NCI-H526 (cell line): ENCODE measurements around the gene ARHGEF1.

ENCODE experiments used
- DNase-seq, 2 experiments: peaks; one replicate each; lab custom pipeline; 2025; lab: John Stamatoyannopoulos, UW

ARHGEF1 gene

GRCh38 chr19:41882568-41883462 is at the start of gene ARHGEF1:
ARHGEF1 (plus strand) TSS chr19:41883184; CDS start chr19:41888083, 4,899 bp downstream.
- peak in 1 of 2 experiments; percentile 69 for DNase-seq

- DNase-seq = no peak
Measured at GRCh38 chr19:41837981-41838708, 44.8 kb upstream of the ARHGEF1 start.

GRCh38 chr19:41839211-41839610 is 43.8 kb upstream of the ARHGEF1 start:
- DNase-seq = no peak

GRCh38 chr19:41843371-41843770 is 39.6 kb upstream of the ARHGEF1 start:
- no peak for DNase-seq

GRCh38 chr19:41844601-41845000 is 38.4 kb upstream of the ARHGEF1 start, which contains the start of gene LYPD4:
LYPD4 (minus strand) TSS chr19:41844683; CDS start chr19:41839285, 5,398 bp downstream.
- DNase-seq = peak in 1 of 2 experiments; percentile 42

GRCh38 chr19:41845001-41845050 is 38.2 kb upstream of the ARHGEF1 start, which contains the start of gene DMRTC2:
DMRTC2 (plus strand) TSS chr19:41845042; CDS start chr19:41847429, 2,387 bp downstream.
- no peak for DNase-seq

GRCh38 chr19:41845051-41845590 is 37.9 kb upstream of the ARHGEF1 start:
- no peak for DNase-seq

GRCh38 chr19:41847351-41848105 is 35.5 kb upstream of the ARHGEF1 start:
- no peak for DNase-seq

GRCh38 chr19:41848666-41849065 is 34.3 kb upstream of the ARHGEF1 start:
- DNase-seq = no peak

- no peak for DNase-seq
Measured at GRCh38 chr19:41849067-41849466, 33.9 kb upstream of the ARHGEF1 start.

GRCh38 chr19:41850381-41850780 is 32.6 kb upstream of the ARHGEF1 start:
- DNase-seq = no peak

- DNase-seq = no peak
Measured at GRCh38 chr19:41851456-41851855, 31.5 kb upstream of the ARHGEF1 start.

- no peak for DNase-seq
Measured at GRCh38 chr19:41853344-41853743, 29.6 kb upstream of the ARHGEF1 start.

GRCh38 chr19:41853768-41854167 is 29.2 kb upstream of the ARHGEF1 start:
- no peak for DNase-seq

- no peak for DNase-seq
Measured at GRCh38 chr19:41859213-41859617, 23.8 kb upstream of the ARHGEF1 start.

- DNase-seq = peak; percentile 99 to 100
Measured at GRCh38 chr19:41859618-41860418, 23.2 kb upstream of the ARHGEF1 start, which contains the start of gene RPS19. RPS19 (plus strand) TSS chr19:41860255; CDS start chr19:41860775, 520 bp downstream.

- DNase-seq = peak in 1 of 2 experiments; percentile 55
Measured at GRCh38 chr19:41860419-41861115, 22.4 kb upstream of the ARHGEF1 start.

GRCh38 chr19:41861116-41861768 is 21.7 kb upstream of the ARHGEF1 start:
- DNase-seq = no peak

GRCh38 chr19:41861846-41862245 is 21.1 kb upstream of the ARHGEF1 start:
- DNase-seq = no peak

GRCh38 chr19:41862445-41862986 is 20.5 kb upstream of the ARHGEF1 start:
- DNase-seq = no peak
